Erythroblast (primary cell): ENCODE data around the gene TPM1.

Experiments used
- DNase-seq, 2 experiments: peaks; one replicate each; lab custom pipeline; 2025; lab: John Stamatoyannopoulos, UW
- GATA1 ChIP-seq: IDR thresholded peaks from 2 replicates; pipeline ENCODE4 v1.6.1; 2011; ENCODE audit warnings: low read depth, mild to moderate bottlenecking, control low read depth, low read length, moderate library complexity
- POLR2A ChIP-seq: IDR thresholded peaks from 2 replicates; pipeline ENCODE4 v1.6.1; 2011; ENCODE audit warnings: mild to moderate bottlenecking, low read length

Gene TPM1

DNA sequence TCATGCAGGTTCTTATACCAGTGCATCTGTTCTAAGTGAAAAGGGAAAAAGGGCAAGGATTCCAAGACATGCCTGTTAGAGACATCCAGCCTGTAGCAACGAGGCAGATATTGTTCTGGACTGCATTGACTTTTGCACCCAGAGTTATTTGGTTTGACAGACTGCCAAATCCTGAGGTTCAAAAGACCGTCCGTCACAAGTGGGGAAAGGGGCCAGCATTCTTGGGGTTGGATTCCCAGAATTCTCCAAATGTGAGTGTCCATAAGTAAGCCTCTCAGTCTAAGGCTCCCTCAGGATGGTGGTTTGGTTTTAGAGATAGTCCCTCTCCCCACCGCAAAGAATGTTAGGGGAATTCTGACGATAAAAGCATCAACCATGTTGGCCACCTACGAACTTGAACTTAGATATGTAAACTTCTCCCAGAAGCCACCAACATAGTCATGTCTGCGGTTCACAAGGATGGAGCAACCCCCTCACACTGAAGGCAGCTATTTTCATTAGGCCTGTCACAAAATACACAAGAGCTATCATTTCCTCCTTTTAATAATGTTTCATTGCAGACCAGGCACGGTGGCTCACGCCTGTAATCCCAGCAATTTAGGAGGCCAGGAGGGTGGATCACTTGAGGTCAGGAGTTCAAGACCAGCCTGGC, 65.5 kb downstream of the TPM1 start:
- TF ChIP-seq POLR2A: no peak
- DNase-seq: no peak

DNA sequence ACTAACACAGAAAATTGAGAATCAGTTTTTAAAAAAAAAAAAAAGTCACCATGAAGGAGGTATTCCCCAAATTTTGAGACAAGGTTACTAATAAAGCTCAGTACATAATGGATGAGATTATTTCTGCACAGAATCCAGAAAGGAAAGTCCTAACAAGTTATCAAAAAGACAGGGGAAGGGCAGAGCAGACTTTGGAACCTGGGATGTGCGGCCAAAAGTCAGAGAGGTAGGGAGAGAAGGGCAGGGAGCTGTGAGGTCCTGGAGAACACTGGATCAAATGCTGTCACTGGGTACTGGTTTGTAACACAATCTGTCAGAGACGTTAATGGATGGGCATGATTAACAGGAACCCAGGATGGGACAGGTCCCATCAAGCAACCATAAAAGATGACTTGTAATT, 67.0 kb downstream of the TPM1 start:
- no peak for TF ChIP-seq GATA1
- no peak for TF ChIP-seq POLR2A
- DNase-seq: no peak

DNA sequence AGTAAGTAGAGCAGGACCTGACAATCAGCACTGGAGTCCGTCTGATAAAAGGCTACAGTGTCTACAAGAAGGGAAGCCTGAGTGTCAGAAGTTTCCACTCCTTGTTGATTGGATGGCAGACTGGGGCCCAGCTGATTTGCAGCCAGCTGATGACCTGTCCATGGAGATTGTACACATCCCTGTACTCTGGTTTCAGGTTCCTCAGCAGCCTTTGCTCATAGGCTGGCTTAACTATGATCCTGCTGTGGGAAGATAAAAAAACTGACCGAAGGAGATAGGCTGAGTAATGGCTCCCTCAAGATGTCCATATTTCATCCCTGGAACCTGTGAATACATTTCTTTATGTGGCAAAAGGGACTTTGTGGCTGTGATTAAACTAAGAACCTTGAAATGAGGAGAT, 67.4 kb downstream of the TPM1 start:
- DNase-seq: peak; percentile 43 to 78
- TF ChIP-seq GATA1 (no peak), POLR2A (no peak)

DNA sequence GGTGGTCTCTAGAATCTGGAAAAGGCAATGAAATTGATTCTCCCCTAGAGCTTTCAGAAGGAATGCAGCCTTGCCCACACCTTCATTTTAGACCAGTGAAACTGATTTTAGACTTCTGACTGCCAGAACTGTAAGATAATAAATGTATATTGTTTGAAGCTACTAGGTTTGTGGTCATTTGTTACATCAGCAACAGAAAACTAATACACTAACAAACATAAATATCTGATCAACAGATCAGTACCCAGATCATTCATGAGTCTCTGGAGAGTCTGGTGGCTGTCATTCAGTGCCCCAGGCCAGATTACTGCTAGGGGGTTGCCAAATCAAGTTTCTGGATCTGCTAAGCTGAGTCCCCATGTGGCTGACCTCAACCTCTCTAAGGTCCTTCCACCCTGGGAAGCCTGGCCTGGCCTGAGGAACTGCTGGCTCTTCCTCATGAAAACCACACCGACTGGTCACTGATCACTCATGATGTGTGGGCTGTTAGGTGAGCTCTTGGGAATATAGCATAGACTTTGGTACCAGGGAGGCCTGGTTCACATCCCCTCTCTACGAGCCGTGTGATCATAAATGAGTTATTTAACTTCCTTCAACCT, 68.0 kb downstream of the TPM1 start:
- DNase-seq: no peak
- TF ChIP-seq GATA1 (no peak), POLR2A (no peak)

DNA sequence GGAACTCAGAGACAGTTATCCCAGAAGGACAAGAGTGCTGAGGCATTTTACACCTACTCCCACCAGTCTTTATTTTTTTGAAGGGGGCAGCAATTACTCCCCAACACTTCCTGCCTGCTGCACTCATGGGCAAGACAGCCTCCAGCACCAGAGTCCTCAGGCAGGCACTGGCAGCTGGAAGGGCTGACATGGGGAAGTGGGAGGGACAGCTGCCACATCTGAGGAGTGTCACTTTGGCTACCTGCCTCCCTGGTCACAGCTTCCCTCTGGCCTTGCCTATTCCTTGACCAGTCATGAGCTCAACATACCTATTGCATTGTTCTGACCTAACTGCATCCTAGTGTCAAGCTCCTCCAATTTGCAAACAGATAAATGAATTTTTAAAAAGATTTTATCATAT, 68.9 kb downstream of the TPM1 start:
- TF ChIP-seq GATA1 (no peak), POLR2A (no peak)
- no peak for DNase-seq

DNA sequence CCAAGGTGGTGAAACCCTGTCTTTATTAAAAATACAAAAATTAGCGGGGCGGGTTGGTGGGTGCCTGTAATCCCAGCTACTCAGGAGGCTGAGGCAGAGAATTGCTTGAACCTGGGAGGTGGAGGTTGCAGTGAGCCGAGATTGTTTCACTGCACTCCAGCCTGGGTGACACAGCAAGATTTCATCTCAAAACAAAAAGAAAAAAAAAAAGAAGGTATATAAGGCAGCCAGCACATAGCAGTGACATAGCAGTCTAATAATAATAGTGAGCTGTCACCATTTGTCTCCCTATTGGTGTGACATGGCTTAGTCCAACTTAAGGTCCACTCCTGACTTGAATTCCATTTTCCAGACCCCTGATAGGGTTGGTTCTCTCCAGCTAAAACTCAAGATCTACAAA, 70.3 kb downstream of the TPM1 start:
- TF ChIP-seq GATA1 (no peak), POLR2A (no peak)
- no peak for DNase-seq

DNA sequence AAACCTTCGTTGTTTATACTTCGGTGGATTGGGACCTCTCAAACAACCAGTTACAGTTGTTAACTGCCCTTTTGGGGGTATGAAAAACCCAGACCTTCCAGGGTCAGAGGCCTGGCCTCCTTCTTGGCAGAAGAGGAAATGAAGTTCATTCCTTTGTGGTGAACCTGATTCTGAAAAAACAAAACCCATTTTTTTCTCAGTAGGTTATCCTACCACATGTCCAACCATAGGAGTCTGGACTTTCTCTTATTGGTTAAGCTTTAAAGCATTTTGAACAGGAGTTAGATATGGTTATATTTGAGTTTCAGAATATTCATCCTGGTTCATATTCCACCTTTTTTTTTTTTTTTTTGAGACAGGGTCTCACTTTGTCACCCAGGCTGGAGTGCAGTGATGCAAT, 71.9 kb downstream of the TPM1 start:
- DNase-seq: no peak
- TF ChIP-seq POLR2A (no peak), GATA1 (no peak)
